DOHH2 (cell line): ENCODE results near the gene ALDH3A2.

Source experiments
- H3F3A ChIP-seq: fragments of 200-600 bp; sonication (generic), shearing (Covaris generic); 2 replicates; pipeline ENCODE4 v1.6.0; 2016; ENCODE audit warnings: antibody characterized with exemption, mild to moderate bottlenecking; ENCODE audit not compliant: control insufficient read depth, insufficient read depth
- H3K27ac ChIP-seq: fragments of 200-600 bp; sonication (generic); 2 replicates; pipeline ENCODE4 v1.5.1; 2014; ENCODE audit warnings: low read depth, mild to moderate bottlenecking, low read length, moderate library complexity
- H3K27me3 ChIP-seq: fragments of 200-600 bp; sonication (generic); 2 replicates; pipeline ENCODE4 v1.6.1; 2014; ENCODE audit warnings: mild to moderate bottlenecking, low read length, mixed read lengths; ENCODE audit not compliant: control insufficient read depth
- H3K36me3 ChIP-seq: fragments of 200-600 bp; sonication (generic); 2 replicates; pipeline ENCODE4 v1.6.1; 2014; ENCODE audit warnings: mild to moderate bottlenecking, low read length, moderate library complexity, mixed read lengths; ENCODE audit not compliant: control insufficient read depth
- H3K4me1 ChIP-seq: fragments of 200-600 bp; sonication (generic); 2 replicates; pipeline ENCODE4 v1.6.1; 2014; ENCODE audit warnings: mild to moderate bottlenecking, low read length, mixed read lengths; ENCODE audit not compliant: control insufficient read depth
- H3K4me2 ChIP-seq: fragments of 200-600 bp; sonication (generic); 2 replicates; pipeline ENCODE4 v1.6.0; 2014; ENCODE audit warnings: mild to moderate bottlenecking, low read length, moderate library complexity
- H3K4me3 ChIP-seq: fragments of 200-600 bp; sonication (generic); 2 replicates; pipeline ENCODE4 v1.5.1; 2014; ENCODE audit warnings: mild to moderate bottlenecking, low read length, mixed read lengths
- H3K79me2 ChIP-seq: fragments of 200-600 bp; sonication (generic); 2 replicates; pipeline ENCODE4 v1.6.1; 2014; ENCODE audit warnings: mild to moderate bottlenecking, low read length, mixed read lengths; ENCODE audit not compliant: control insufficient read depth
- H3K9me2 ChIP-seq: fragments of 200-600 bp; sonication (generic); replicated peaks from 2 replicates; pipeline ENCODE4 v1.6.1; 2014; ENCODE audit warnings: mild to moderate bottlenecking, low read length, mixed read lengths; ENCODE audit not compliant: control insufficient read depth
- H3K9me3 ChIP-seq: fragments of 200-600 bp; sonication (generic); 2 replicates; pipeline ENCODE4 v1.6.1; 2014; ENCODE audit warnings: antibody characterized with exemption, low read length, mixed read lengths; ENCODE audit not compliant: control insufficient read depth, insufficient read depth
- H4K20me1 ChIP-seq: fragments of 200-600 bp; sonication (generic); 2 replicates; pipeline ENCODE4 v1.6.0; 2014; ENCODE audit warnings: low read depth, mild to moderate bottlenecking, antibody characterized with exemption, low read length, moderate library complexity; ENCODE audit not compliant: control insufficient read depth, insufficient read depth
- CTCF ChIP-seq: fragments of 200-600 bp; sonication (generic); IDR thresholded peaks from one replicate; pipeline ENCODE4 v1.5.1; 2014; ENCODE audit warnings: antibody characterized with exemption, mild to moderate bottlenecking, low read depth, low read length; ENCODE audit not compliant: poor library complexity, severe bottlenecking
- EZH2phosphoT487 ChIP-seq: fragments of 200-600 bp; sonication (generic); IDR thresholded peaks from 2 replicates; pipeline ENCODE4 v1.6.1; 2017; ENCODE audit warnings: borderline replicate concordance, mild to moderate bottlenecking, antibody characterized with exemption, low read length, moderate library complexity, mixed read lengths

Gene ALDH3A2

GRCh38 chr17:19725486-19725885 lies 76.9 kb downstream of the ALDH3A2 start:
- no peak overlapping the region for H3K4me3 ChIP-seq
- no peaks in the 10 kb centered on the region for H3K4me1 ChIP-seq
- no peaks in the 10 kb centered on the region for H3K79me2 ChIP-seq
- H3K27me3 ChIP-seq: no peaks in the 10 kb centered on the region
- no peaks in the 10 kb centered on the region for H4K20me1 ChIP-seq
- H3F3A ChIP-seq: no peaks in the 10 kb centered on the region
- H3K36me3 ChIP-seq: no peaks in the 10 kb centered on the region
- no peak overlapping the region for H3K4me2 ChIP-seq
- H3K9me2 ChIP-seq: no peaks in the 10 kb centered on the region
- H3K9me3 ChIP-seq: no peaks in the 10 kb centered on the region
- no peak for TF ChIP-seq EZH2phosphoT487
- TF ChIP-seq CTCF: no peak
- H3K27ac ChIP-seq: no peak overlapping the region

GRCh38 chr17:19726631-19727376 lies 78.3 kb downstream of the ALDH3A2 start:
- Histone ChIP-seq H3K27me3 (no peaks in the 10 kb centered on the region), H3F3A (no peaks in the 10 kb centered on the region), H3K27ac (no peak overlapping the region), H3K9me3 (no peaks in the 10 kb centered on the region), H3K4me1 (no peaks in the 10 kb centered on the region), H3K79me2 (no peaks in the 10 kb centered on the region), H4K20me1 (no peaks in the 10 kb centered on the region), H3K9me2 (no peaks in the 10 kb centered on the region), H3K36me3 (no peaks in the 10 kb centered on the region), H3K4me2 (no peak overlapping the region), H3K4me3 (no peak overlapping the region)
- TF ChIP-seq CTCF (no peak), EZH2phosphoT487 (no peak)
